Mucosa of gallbladder (tissue), 1 donor: ENCODE measurements around the gene GLP2R. TPM values are rescaled to one million over a fixed set of nuclear protein-coding genes. Genes with fewer than 3 reads are reported as not detected.
A peak's percentile ranks its signal among the peaks of the same experiment; 100 is the strongest.

Experiments used
- DNase-seq: peaks from one replicate; pipeline ENCODE4 v3.0.0-alpha.2; 2020; ENCODE audit warnings: low spot score
- total RNA-seq: library from RNA; stranded (reverse); gene quantifications from one replicate; pipeline ENCODE4 v1.2.1, GENCODE V29; 2021
- donor health status: DM: no; HTN: no; CAD: no.

Gene GLP2R
- total RNA-seq, 1 donor from 2014 or later = 23.5 TPM

DNA sequence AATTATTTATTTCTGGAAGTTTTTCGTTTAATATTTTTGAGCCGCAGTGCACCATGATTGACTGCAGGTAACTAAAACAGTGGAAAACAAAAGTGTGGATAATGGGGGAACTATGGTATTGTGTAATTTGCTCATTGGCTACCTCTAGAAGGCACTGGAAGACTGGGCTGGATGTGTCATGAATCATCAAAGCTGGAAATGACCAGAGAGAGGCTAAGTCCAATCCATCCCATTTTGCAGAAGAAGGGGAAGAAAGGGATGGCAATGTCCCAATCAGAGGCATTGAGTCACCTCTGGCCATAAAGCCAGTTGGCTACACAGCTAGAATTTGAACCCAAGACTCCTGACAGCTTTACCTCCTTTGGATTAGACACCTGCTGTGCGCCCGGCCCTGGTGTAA lies 29.3 kb downstream of the GLP2R start:
- DNase-seq = no peak

DNA sequence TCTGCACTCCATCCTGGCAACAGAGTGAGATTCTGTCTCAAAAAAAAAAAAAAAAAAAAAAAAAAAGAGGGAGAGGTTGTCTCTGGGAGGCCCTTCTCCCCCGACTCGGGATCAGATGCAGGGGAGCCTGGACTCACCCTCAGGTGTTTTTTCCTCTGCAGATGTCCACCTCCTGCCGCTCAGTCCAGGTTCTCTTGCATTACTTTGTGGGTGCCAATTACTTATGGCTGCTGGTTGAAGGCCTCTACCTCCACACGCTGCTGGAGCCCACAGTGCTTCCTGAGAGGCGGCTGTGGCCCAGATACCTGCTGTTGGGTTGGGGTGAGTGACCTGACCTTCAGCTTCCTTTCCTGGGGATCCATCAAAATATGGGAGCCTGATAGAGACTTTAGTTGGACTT lies 34.1 kb downstream of the GLP2R start:
- no peak for DNase-seq

DNA sequence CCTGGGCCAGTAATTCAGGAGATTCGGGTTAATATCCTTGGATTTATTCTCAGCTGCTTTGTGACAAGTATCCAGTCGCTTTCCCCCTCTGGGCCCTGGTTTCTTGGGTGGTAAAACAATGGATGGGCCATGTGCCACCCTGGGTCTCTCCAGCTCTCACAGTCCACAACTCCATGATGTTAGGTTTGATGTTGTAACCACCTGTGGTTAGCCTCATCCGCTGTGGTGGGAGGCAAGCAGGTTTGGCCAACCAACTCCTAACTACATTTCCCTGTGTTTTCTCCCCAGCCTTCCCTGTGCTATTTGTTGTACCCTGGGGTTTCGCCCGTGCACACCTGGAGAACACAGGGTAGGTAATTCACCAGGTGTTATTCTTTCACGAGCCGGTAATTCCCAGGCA lies 35.1 kb downstream of the GLP2R start:
- no peak for DNase-seq

GRCh38 chr17:9862220-9862619 lies 36.5 kb downstream of the GLP2R start:
- no peak for DNase-seq

DNA sequence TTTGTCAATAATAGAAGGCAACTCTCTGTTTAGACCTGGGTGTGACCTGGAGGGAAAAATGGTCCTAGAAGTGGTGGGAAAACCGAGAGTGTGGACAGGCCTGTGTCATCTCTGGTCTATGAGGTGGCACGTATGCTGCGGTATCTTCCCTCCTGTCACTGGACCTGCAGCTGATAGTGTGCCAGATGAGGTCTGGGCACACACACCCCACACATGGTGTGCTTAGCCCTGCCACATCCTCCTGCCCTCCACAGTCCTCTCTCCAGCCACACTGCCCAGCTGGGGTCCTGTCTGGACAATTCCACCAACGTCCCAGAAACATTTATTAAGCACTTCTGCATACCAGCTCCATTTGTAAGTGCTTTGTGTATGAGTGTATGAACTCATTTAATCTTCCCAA lies 37.2 kb downstream of the GLP2R start:
- DNase-seq = no peak

DNA sequence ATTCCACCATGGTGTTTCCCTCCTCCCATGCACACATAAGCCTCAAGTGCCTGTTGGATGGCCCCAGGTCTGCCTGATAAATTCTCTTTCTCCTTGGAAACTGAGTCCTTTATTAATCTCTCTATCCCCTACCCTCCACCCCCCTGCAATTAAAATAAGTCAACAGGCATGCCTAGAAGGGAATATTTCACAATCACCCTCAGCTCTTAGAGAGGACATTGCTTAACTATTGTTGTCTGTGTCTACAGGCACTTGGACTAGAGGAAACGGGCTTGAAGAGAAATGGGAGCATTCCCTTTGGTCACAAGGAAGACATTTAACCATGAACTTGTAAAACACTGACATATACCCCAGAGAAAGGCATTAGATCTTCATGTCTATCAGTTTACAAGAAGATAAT lies 39.9 kb downstream of the GLP2R start:
- DNase-seq = no peak

GRCh38 chr17:9868552-9868951 lies 42.8 kb downstream of the GLP2R start:
- DNase-seq = no peak

GRCh38 chr17:9872852-9873251 lies 47.1 kb downstream of the GLP2R start:
- DNase-seq = no peak

DNA sequence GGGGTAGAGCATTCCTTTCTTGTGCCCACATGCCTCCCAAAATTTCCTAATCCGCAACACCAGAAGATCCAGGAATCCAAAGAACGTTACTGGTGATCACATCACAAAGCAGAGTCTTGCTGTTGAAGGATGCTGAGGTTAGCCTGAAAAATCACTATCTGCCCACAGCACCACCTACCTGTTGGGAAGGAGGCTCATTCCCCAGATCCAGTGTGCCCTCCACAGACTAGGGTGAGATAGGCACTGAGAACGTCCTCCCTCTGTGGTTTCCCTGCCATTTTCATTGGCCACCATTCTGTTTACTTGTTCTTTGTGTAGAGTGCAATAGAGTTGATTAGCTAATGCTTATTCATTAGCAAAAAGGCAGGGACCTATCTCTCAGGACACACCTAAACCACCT lies 49.0 kb downstream of the GLP2R start:
- no peak for DNase-seq

DNA sequence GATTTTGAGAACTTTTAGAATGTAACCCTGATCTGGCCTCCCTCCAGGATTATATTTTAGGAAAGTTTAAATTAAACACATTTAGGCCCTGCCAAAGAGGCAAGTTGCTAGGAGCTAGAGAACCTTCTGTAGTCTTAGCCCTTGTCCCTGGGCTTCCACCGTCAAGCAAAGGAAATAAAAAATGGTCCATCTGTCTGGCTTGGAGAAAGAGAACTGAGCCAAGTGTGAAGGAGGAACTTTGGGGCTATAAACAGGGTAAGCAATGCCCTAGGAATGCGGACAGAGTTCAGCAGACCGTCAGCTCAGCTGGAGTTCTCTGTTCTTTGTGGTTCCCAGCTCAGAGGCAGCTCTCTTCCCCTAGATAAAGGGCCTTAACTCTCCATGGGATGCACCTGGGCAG lies 49.7 kb downstream of the GLP2R start:
- peak; percentile 14 for DNase-seq

GRCh38 chr17:9878356-9878755 lies 52.6 kb downstream of the GLP2R start:
- DNase-seq = no peak

- DNase-seq = no peak
Measured at GRCh38 chr17:9878786-9879525, 53.2 kb downstream of the GLP2R start.

- no peak for DNase-seq
Measured at GRCh38 chr17:9880582-9880999, 54.9 kb downstream of the GLP2R start.

DNA sequence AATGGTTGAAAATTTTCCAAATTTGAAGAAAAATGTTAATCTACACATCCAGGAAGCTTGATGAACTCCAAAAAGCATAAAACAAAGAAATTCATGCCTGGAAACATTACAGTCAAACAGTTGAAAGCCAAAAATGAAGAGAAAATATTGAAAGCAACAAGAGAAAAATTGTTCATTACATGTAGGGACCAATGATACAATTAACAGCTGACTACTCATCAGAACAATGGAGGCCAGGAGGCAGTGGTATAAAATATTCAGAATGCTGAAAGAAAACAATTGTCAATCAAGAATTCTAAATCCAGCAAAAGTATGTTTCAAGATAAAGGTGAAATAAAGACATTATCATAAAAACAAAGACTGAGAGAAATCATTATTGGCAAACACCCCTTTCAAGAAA lies 57.7 kb downstream of the GLP2R start:
- no peak for DNase-seq

- no peak for DNase-seq
Measured at GRCh38 chr17:9886141-9886930, 60.6 kb downstream of the GLP2R start.

GRCh38 chr17:9887508-9887907 lies 61.8 kb downstream of the GLP2R start:
- DNase-seq = no peak

DNA sequence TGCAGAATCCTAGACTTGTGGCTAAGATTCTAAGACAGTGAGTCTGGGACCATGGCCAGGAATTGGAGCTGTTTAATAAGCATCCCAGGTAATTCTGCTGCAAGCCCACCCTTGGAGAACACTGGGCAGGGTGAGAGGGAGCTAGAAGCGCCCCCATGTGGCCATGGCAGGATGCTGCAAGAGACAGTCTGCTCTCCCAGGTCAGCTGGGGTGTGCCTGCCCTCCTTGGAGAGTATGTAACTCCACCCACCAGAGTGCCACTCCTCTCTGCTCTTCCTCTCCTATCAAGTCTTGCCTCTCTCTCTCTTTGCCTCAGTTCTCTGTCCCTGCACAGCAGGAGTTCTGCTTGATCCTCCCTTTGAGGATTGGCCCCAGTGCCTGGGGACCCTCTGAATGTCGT lies 64.4 kb downstream of the GLP2R start:
- no peak for DNase-seq

DNA sequence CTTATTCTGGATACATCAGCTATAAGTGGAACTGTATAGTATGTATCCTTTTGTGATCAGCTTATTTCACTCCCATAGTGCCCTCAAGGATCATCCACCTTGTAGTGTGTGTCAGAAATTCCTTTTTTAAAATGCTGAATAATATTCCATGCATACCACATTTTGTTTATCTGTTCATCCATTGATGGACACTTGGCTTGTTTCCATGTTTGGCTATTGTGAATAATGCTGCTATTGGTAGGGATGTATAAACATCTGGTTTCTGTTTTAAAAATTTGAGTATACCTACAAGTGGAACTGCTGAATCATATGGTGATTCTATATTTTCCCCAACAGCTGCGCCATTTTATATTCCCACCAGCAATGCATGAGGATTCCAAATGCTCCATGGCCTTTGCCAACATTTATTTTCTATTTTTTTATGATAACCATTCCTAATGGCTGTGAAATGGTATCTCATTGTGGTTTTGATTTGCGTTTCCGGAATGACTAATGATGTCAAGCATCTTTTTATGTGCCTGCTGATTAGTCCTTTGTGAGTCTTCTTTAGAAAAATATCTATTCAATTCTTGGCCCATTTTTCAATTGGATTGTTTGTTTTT lies 67.8 kb downstream of the GLP2R start:
- DNase-seq = no peak

DNA sequence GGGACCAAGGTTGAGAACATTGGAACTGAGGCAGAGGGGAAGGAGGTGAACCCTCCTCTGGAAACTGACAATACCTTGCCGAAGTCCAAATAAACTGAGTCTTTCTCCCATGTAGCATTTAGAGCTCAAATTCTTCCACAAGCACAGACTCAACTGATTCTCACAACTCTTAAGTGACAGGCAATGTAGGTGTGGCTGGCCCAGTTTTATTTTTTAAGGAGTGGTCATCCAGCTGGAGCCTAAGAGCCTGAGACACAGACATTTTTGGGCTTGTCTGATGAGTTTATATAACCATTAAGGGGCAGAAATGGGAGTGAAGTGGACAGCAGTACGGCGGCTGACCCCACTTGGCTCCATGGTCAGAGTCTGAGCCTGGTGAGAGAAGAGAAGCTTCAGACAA lies 68.5 kb downstream of the GLP2R start:
- DNase-seq = no peak

GRCh38 chr17:9895923-9896322 lies 70.2 kb downstream of the GLP2R start:
- no peak for DNase-seq

DNA sequence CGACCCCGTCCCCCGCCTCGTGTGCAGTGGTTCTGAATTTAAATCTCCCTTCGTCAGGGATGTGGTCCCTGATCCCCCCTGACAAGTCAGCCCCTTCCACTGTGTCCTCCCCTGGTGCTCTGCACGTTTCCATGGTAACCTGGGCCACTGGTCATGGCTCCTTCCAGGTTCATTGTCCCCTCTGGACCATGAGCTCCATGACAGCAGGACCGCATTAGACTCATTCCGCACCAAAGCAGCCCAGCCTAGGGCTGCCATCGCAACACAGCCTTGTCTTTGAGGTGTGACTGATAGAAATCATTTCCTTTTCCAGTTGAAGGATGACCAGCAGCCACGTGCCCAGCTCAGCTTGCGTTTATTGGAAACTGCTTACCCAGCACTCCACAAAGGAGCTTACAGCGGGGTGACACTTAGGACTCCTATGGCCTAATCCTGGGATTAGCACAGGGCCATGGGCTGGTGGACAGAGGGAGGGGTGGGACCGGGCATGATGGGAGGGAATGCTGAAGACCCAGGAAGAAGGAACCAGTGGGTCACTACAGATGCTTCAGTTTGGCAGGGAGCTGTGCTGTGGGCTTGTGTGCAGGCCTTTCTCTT lies 71.7 kb downstream of the GLP2R start:
- DNase-seq = no peak

- DNase-seq = no peak
Measured at GRCh38 chr17:9898812-9899211, 73.1 kb downstream of the GLP2R start.
